Heart left ventricle (tissue), 16 donors: ENCODE measurements around the gene MROH7. TPM values are rescaled to one million over a fixed set of nuclear protein-coding genes. Genes with fewer than 3 reads are reported as not detected.

ENCODE experiments used
- ATAC-seq, 4 donors: fragments of 200-7000 bp; cut with Tn5 transposase; one replicate each; pipeline ENCODE4 v1.9.1; 2020 to 2022; ENCODE audit warnings: moderate library complexity in 4 of 4, mild to moderate bottlenecking in 3 of 4, moderate number of reproducible peaks in 1 of 4
- DNase-seq, 5 donors: peaks; one replicate each; pipeline ENCODE4 v3.0.0-alpha.2; 2020
- H3K27ac ChIP-seq, 12 donors: fragments of 200-600 bp; sonication (generic) in 4 of 12; one replicate each; pipeline versions ENCODE4 v1.5.0 to v1.8.0; 2016 to 2022; ENCODE audit warnings: mild to moderate bottlenecking in 2 of 12
- H3K27me3 ChIP-seq, 9 donors: fragments of 200-600 bp; sonication (generic) in 2 of 9; one replicate each; pipeline versions ENCODE4 v1.5.1 to v1.8.0; 2016 to 2022; ENCODE audit warnings: mild to moderate bottlenecking in 3 of 9
- H3K36me3 ChIP-seq, 9 donors: fragments of 200-600 bp; sonication (generic) in 2 of 9; one replicate each; pipeline versions ENCODE4 v1.5.0 to v1.8.0; 2018 to 2022; ENCODE audit warnings: mild to moderate bottlenecking in 2 of 9
- H3K4me1 ChIP-seq, 12 donors: fragments of 200-600 bp; sonication (generic) in 4 of 12; one replicate each; pipeline versions ENCODE4 v1.5.0 to v1.8.0; 2016 to 2022; ENCODE audit warnings: mild to moderate bottlenecking in 3 of 12
- H3K4me3 ChIP-seq, 12 donors: fragments of 200-600 bp; sonication (generic) in 4 of 12; one replicate each; pipeline versions ENCODE4 v1.5.0 to v1.8.0; 2017 to 2022; ENCODE audit warnings: mild to moderate bottlenecking in 9 of 12, moderate library complexity in 4 of 12
- H3K9me3 ChIP-seq, 12 donors: fragments of 200-600 bp; sonication (generic) in 4 of 12; one replicate each; pipeline versions ENCODE4 v1.5.0 to v1.8.0; 2016 to 2022; ENCODE audit warnings: mild to moderate bottlenecking in 1 of 12
- CTCF ChIP-seq, 12 donors: fragments of 200-600 bp; sonication (generic) in 4 of 12; IDR thresholded peaks; one replicate each; pipeline versions ENCODE4 v1.5.0 to v1.8.0; 2018 to 2022; ENCODE audit warnings: antibody characterized with exemption in 12 of 12, mild to moderate bottlenecking in 5 of 12
- POLR2A ChIP-seq, 2 donors: fragments of 450-650 bp; IDR thresholded peaks; one replicate each; pipeline ENCODE4 v1.6.1; 2017; ENCODE audit warnings: antibody characterized with exemption in 2 of 2, mild to moderate bottlenecking in 2 of 2, moderate library complexity in 2 of 2
- WGBS, 4 donors: extraction: QIAGEN DNeasy Blood & Tissue Kit in 2 of 4; methylation state at CpG; one replicate each; pipeline versions ENCODE4 v1.1.5 to v1.1.7; 2013 to 2018; 5-methylcytosine and 5-hydroxymethylcytosine counted together
- intact Hi-C, 10 donors: fragments of 100-400 bp; cut with DNase I; formaldehyde crosslinking; loops; one replicate each; pipeline versions ENCODE4 v1.11.1 to v1.14.2; 2022
- polyA plus RNA-seq, 2 donors: library from polyadenylated mRNA; stranded (reverse); fragments of 200-250 nt; gene quantifications; one replicate each; pipeline ENCODE4 v1.2.3, GENCODE V29; 2013
- total RNA-seq, 9 donors: library from RNA; depleted of rRNA in 2 of 9; stranded (reverse); fragments of >200 nt in 2 of 9; fragmentation: NEBNext Ultra II Directional in 3 of 9; extraction: Animal tissue kit (Norgen Biotek cat#: 25700) in 3 of 9; gene quantifications; one replicate each; pipeline versions ENCODE4 v1.1.0 to v1.2.4, GENCODE V29; 2016 to 2023
- donor health status: ischemic (EF 13 %, LVEDD 7.1; RV severe dilation, severe dysfunction).
- donor health status: healthy with polysubstance abuse.
- donor health status: DM: no; HTN: yes; CAD: no.
- donor health status: DM: no; HTN: no; CAD: no.
- donor health status: ischemic (EF 25% LVEDD 6.9; RV normal size, moderate dysfunction).
- donor health status: ischemic (EF 25% LVEDD 5.7; RV mildly dilated, moderate dysfunction).
- donor health status: healthy.
- donor health status: DM: yes; HTN: yes; CAD: no.
- donor health status: ischemic (EF 35%, LVEDD 5.7; RV mildly dilated, moderate dysfunction).
- donor health status: nonischemic (EF 11% LVEDD 7.7; RV severe dilation, severe dysfunction).
- donor health status: DM: yes; HTN: yes; CAD: no.
- donor health status: PGD.
- donor health status: ischemic (EF 29% LVEDD 5.4; RV normal size, mild dysfunction).
- donor health status: nonischemic (EF 23%, LVEDD 6.1; RV moderate dilation, normal function).

Gene MROH7
- total and polyA plus RNA-seq, 11 donors: 2.3 to 18.6 (median 9.2) TPM

- intact Hi-C loops: no loop called here
- H3K4me1 ChIP-seq: no peaks in the 10 kb centered on the region
- TF ChIP-seq CTCF (IDR thresholded peaks at IDR 0.05): no peak
- no peak for TF ChIP-seq POLR2A (IDR thresholded peaks at IDR 0.05)
- no peaks in the 10 kb centered on the region for H3K27me3 ChIP-seq
- 79 to 91% (median 87%) methylated on average over 7 to 14 of the region's 14 CpGs for whole genome bisulfite sequencing, 4 donors
- no peak overlapping the region for H3K27ac ChIP-seq
- peaks cover 0 to 9% (median 0%) of the 10 kb centered on the region in 9 donors for H3K36me3 ChIP-seq
- H3K9me3 ChIP-seq: no peaks in the 10 kb centered on the region
- no peak for ATAC-seq
- H3K4me3 ChIP-seq: no peak overlapping the region
- DNase-seq: no peak
Measured at GRCh38 chr1:54748094-54748835, 106.7 kb downstream of the MROH7 start.

DNA sequence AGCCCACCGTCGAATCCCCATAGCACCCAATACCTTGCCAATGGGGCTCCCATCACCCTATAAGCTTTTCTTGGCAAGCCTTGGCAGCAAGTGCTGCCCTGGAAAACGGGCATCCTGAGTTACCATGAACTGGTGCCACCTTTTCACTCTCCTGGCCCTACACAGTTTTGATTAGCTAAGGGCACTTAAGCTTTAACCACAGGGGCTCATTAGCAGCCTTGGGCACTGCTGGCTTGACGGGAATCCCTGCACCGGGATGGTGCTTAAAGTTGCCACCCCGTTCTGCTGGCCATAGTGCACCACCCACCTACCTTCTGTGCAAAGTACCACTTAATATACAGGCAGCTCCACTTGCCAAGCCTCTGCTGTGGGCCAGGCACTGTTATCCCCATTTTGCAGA is 109.0 kb downstream of the MROH7 start:
- intact Hi-C loops: no loop called here
- WGBS, 4 donors: 67 to 94% (median 82%) methylated on average over 3 to 6 of the region's 6 CpGs
- no peak for ATAC-seq

GRCh38 chr1:54751426-54751825 is 109.8 kb downstream of the MROH7 start:
- Histone ChIP-seq H3K27me3 (no peaks in the 10 kb centered on the region), H3K9me3 (no peaks in the 10 kb centered on the region), H3K27ac (no peak overlapping the region), H3K4me3 (no peak overlapping the region), H3K36me3 (peaks cover 0 to 7% (median 2%) of the 10 kb centered on the region in 9 donors), H3K4me1 (no peaks in the 10 kb centered on the region)
- TF ChIP-seq POLR2A (IDR thresholded peaks at IDR 0.05) (no peak), CTCF (IDR thresholded peaks at IDR 0.05) (no peak)
- intact Hi-C loops: no loop called here
- ATAC-seq (no peak), DNase-seq (no peak)
- WGBS, 4 donors: 65 to 71% (median 68%) methylated on average over 4 of the region's 4 CpGs

More for the DNA sequence above, 109.0 kb downstream of the MROH7 start:
- Histone ChIP-seq H3K4me1 (no peaks in the 10 kb centered on the region), H3K9me3 (no peaks in the 10 kb centered on the region), H3K27ac (no peak overlapping the region), H3K4me3 (no peak overlapping the region), H3K36me3 (no peaks in the 10 kb centered on the region), H3K27me3 (no peaks in the 10 kb centered on the region)
- TF ChIP-seq POLR2A (IDR thresholded peaks at IDR 0.05) (no peak), CTCF (IDR thresholded peaks at IDR 0.05) (no peak)
- DNase-seq: no peak

DNA sequence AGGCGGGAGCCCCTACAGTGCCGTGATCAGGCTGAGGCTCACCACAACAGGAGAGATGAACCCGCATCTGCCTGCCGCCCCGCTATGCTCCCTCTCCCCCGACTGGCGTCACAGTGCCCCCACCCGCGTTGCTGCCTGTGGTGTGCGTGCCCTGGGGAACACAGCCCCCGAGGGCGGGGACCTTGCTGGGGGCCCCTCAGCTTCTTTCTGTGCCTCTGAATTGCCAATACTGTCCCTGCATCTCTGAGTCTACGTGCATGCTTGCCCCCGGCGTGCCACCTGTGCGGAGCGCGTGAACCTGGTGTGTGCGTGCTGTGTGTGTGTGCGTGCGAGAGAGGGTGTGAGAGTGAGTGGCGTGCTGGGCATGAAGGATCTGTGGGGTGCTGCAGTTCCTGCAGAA is 112.5 kb downstream of the MROH7 start:
- Histone ChIP-seq H3K9me3 (no peaks in the 10 kb centered on the region), H3K27me3 (no peaks in the 10 kb centered on the region), H3K4me1 (no peaks in the 10 kb centered on the region), H3K36me3 (peaks cover 0 to 30% (median 21%) of the 10 kb centered on the region in 9 donors), H3K4me3 (no peak overlapping the region), H3K27ac (no peak overlapping the region)
- TF ChIP-seq CTCF (IDR thresholded peaks at IDR 0.05) (no peak), POLR2A (IDR thresholded peaks at IDR 0.05) (no peak)
- DNase-seq (no peak), ATAC-seq (peak in 1 of 4 donors; percentile 9)
- intact Hi-C loops: no loop called here
- WGBS, 4 donors: 92 to 98% (median 94%) methylated on average over 14 to 22 of the region's 22 CpGs
